Fibroblast of the aortic adventitia (primary cell): ENCODE results near the gene HVCN1. TPM values are rescaled to one million over a fixed set of nuclear protein-coding genes. Genes with fewer than 3 reads are reported as not detected.
A peak's percentile ranks its signal among the peaks of the same experiment; 100 is the strongest.

Experiments
- DNase-seq: peaks from one replicate; pipeline ENCODE4 v3.0.0-alpha.2; 2010; ENCODE audit warnings: low read depth
- H3K4me3 ChIP-seq: 2 replicates; pipeline ENCODE4 v1.5.1; 2011; ENCODE audit warnings: low read depth, mild to moderate bottlenecking, control low read depth, low read length, moderate library complexity
- total RNA-seq: library from RNA; depleted of rRNA; stranded (reverse); fragments of >200 nt; gene quantifications from 2 replicates; pipeline ENCODE4 v1.2.3, GENCODE V29; 2012; ENCODE audit warnings: low replicate concordance
- TF ChIP-seq, protein P1 (sequence below): IDR thresholded peaks from 2 replicates; pipeline ENCODE4 v1.5.1; 2011; ENCODE audit warnings: mild to moderate bottlenecking, low read length, control low read depth, inconsistent platforms; ENCODE audit not compliant: insufficient read depth

HVCN1 gene
- total RNA-seq, 1 donor = 2.6 TPM

DNA sequence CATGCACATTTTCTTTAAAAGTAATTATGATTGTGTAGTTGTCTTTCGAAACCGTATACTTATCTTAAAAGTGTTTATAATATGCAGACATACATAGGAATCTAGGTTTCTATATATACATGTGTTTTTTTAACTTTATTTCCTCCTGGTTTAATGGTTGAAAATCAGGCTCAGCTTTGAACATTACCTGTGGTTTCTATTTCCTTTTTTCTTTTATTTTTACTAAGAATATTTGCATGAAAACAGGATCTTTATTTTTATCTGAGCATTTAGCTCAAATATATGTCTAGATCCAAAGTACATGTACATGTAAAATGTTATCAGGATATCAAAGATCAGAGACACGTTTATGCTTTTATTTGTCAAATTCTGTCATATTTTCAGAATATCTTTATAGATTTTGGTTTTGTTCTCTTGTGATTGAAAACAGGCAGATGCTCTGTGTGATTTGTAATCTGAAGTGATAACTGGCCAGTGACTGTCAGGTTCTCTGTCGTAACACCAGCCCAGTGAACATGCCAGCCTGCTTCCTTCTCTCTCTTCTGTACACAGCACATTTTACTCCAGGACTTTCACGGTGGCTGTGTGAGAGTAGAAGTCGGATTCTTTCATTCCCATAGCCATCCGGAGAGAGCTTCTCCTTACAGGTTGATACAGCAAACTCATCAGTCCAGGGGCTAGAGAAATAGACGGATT is 61.3 kb downstream of the HVCN1 start:
- no peak overlapping the region for H3K4me3 ChIP-seq
- TF ChIP-seq, protein P1, sequence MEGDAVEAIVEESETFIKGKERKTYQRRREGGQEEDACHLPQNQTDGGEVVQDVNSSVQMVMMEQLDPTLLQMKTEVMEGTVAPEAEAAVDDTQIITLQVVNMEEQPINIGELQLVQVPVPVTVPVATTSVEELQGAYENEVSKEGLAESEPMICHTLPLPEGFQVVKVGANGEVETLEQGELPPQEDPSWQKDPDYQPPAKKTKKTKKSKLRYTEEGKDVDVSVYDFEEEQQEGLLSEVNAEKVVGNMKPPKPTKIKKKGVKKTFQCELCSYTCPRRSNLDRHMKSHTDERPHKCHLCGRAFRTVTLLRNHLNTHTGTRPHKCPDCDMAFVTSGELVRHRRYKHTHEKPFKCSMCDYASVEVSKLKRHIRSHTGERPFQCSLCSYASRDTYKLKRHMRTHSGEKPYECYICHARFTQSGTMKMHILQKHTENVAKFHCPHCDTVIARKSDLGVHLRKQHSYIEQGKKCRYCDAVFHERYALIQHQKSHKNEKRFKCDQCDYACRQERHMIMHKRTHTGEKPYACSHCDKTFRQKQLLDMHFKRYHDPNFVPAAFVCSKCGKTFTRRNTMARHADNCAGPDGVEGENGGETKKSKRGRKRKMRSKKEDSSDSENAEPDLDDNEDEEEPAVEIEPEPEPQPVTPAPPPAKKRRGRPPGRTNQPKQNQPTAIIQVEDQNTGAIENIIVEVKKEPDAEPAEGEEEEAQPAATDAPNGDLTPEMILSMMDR = no peak
- no peak for DNase-seq

DNA sequence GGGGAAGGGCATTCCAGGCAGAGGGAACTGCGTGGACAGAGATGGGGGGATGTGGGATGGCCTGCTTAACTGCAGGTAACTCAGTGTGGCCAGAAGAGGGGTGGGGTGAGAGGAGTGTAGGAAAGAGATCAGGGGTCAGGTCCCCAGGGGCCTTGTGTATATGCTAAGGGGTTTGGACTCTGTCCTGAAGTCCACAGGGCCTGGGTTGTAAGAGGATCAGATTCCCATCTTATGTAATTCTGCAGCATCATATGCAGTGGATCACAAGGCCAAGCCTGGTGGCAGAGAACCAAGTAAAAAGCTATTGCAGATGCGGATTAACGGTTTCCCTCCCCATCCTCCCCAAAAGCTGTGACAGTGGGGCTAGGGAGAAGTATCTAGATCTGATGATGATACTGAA is 66.3 kb downstream of the HVCN1 start:
- TF ChIP-seq, protein P1 = no peak

DNA sequence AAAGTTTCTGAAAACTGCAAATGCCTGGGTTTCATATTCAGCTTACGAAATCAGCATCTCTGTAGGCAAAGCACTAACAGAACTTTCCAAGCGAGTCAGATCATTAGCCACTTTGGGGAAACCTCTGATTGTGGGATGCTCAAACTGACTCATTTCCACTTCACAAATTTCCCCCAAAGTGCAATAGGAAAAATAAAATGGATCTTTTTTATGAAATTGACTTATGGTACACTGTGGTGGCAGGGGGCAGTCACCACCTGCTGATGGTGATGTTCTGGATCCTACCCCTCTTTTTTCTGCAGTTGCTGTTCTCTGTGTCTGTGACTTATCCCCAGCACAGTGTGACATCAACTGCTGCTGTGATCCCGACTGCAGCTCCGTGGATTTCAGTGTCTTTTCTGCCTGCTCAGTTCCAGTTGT is 69.4 kb downstream of the HVCN1 start:
- DNase-seq = no peak

More for the DNA sequence above, 66.3 kb downstream of the HVCN1 start:
- no peak overlapping the region for H3K4me3 ChIP-seq
- DNase-seq = no peak

DNA sequence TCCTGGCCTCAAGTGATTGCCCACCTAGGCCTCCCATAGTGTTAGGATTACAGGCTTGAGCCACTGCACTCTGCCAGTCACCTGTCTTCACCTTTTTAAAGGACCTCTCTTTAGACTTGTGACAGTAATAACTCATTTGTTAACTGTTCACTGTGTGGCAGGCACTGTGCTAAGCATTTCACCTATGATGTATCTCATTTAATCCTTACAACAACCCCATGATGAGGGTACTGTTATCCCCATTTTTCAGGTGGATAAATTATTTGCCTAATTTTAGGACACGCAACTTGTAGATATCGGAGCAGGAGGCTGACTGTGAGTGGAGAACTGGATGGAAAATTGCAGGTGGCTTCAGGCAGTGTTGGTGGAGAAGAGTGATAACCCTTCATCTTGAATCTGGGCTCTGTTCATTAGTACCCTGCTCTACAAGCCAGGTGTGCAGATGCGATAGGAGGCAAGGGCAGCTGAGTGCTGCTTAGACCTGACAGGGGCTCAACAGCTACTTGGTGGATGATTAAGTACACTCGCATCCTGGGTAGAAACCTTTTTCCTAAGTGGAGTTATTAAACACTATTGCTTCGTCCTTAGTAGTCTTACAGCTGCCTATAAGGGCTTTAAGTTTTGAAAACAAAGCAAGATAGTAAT is 72.3 kb downstream of the HVCN1 start:
- TF ChIP-seq, protein P1 = no peak
- DNase-seq = no peak
- H3K4me3 ChIP-seq = no peak overlapping the region

More for the DNA sequence above, 69.4 kb downstream of the HVCN1 start:
- TF ChIP-seq, protein P1 = no peak
- no peak overlapping the region for H3K4me3 ChIP-seq

DNA sequence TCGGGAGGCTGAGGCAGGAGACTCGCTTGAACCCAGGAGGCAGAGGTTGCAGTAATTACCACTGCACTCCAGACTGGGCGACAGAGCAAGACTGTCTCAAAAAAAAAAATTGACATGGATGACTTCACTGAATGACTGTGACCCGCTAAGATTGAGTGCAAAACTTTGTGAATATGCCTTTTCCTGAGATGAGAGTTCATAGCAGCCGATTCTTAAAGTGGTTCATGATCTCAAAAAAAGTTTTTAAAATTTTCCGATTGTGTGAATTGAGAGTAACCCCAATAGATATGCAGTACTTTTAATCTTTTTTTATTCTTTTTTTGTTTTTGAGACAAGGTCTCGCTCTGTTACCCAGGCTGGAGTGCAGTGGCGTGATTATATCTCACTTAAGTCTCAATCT is 73.7 kb downstream of the HVCN1 start:
- DNase-seq = no peak
- H3K4me3 ChIP-seq = no peak overlapping the region
- TF ChIP-seq, protein P1 = no peak

DNA sequence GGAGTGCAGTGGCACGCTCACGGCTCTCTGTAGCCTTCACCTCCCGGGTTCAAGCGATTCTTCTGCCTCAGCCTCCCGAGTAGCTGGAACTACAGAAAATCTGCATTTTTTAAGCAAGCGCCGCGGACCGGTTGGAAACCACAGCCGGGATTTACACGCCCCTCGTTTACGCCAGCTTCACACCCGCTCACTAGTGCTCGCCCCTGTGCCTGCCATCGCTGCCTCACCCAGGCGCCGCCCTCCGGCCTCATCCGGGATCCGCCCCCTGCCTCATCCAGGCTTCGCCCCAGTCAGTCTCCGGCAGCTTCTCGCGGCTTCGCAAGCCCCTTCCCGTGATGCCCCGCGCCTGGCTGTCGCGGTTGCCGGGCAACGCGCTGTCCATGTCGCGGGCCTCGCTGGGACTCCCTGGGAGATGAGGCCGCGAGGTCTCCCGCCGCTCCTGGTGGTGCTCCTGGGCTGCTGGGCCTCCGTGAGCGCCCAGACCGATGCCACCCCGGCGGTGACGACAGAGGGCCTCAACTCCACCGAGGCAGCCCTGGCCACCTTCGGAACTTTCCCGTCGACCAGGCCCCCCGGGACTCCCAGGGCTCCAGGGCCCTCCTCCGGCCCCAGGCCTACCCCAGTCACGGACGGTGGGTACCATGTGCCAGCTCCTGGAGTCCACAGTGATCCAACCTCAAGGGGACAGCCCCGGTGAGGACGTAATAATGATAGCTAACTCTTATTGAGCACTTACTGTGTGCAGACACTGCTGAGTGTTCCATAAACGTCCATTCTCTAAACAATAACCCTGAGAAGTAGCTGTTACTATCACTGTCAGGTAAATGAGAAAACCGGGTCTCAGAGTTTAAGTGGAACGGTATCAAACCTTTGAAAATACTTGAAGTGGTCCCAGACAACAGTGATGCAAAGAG is 74.9 kb downstream of the HVCN1 start, which contains the start of gene TCTN1:
Gene TCTN1, plus strand, starts transcription at position 359 of the 914 bp plus-strand sequence. Its CDS starts 54 bp downstream, at position 413.
- DNase-seq = peak; percentile 89
- TF ChIP-seq, protein P1 = no peak
- H3K4me3 ChIP-seq = peak within 1 kb of the TSS; percentile 81
